Measurements from ENCODE around the gene FDX2. TPM values are rescaled to one million over a fixed set of nuclear protein-coding genes. Genes with fewer than 3 reads are reported as not detected.

The FDX2 gene
- total RNA-seq, 1 donor from 2014 or later: 27.4 TPM

DNA sequence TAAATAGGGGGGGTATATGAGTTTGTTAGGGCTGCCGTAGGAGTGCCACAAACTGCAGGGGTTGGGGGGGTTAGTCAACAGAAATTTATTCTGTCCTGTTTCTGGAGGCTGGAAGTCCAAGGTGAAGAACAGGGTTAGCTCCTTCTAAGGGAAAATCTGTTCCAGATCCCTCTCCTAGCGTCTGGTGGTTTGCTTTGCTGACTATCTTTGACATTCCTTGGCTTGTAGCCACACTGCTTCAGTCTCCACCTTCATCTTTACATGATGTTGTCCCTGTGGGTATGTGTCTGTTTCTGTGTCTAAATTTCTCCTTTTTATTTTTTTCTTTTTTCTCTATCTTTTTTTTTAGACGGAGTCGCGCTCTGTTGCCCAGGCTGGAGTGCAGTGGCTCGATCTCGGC is 53.0 kb downstream of the FDX2 start:
- H3K27ac Mint-ChIP-seq (ENCODE audit: unreplicated experiment): no peak overlapping the region
- peaks cover 3% of the 10 kb centered on the region for H3K36me3 Mint-ChIP-seq (ENCODE audit: unreplicated experiment)
- no peak for DNase-seq (ENCODE audit: extremely low spot score, unreplicated experiment)
- H3K4me1 Mint-ChIP-seq (ENCODE audit: unreplicated experiment): no peaks in the 10 kb centered on the region
- H3K27me3 Mint-ChIP-seq (ENCODE audit: unreplicated experiment): no peaks in the 10 kb centered on the region
- TF ChIP-seq, protein P1, sequence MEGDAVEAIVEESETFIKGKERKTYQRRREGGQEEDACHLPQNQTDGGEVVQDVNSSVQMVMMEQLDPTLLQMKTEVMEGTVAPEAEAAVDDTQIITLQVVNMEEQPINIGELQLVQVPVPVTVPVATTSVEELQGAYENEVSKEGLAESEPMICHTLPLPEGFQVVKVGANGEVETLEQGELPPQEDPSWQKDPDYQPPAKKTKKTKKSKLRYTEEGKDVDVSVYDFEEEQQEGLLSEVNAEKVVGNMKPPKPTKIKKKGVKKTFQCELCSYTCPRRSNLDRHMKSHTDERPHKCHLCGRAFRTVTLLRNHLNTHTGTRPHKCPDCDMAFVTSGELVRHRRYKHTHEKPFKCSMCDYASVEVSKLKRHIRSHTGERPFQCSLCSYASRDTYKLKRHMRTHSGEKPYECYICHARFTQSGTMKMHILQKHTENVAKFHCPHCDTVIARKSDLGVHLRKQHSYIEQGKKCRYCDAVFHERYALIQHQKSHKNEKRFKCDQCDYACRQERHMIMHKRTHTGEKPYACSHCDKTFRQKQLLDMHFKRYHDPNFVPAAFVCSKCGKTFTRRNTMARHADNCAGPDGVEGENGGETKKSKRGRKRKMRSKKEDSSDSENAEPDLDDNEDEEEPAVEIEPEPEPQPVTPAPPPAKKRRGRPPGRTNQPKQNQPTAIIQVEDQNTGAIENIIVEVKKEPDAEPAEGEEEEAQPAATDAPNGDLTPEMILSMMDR (IDR thresholded peaks at IDR 0.05): no peak
- no peak overlapping the region for H3K4me3 Mint-ChIP-seq (ENCODE audit: unreplicated experiment)
- no peaks in the 10 kb centered on the region for H3K9me3 Mint-ChIP-seq (ENCODE audit: unreplicated experiment)

- no peak overlapping the region for H3K4me3 Mint-ChIP-seq (ENCODE audit: unreplicated experiment)
- TF ChIP-seq, protein P1 (IDR thresholded peaks at IDR 0.05): no peak
- H3K36me3 Mint-ChIP-seq (ENCODE audit: unreplicated experiment): peaks cover 14% of the 10 kb centered on the region
- H3K9me3 Mint-ChIP-seq (ENCODE audit: unreplicated experiment): no peaks in the 10 kb centered on the region
- H3K4me1 Mint-ChIP-seq (ENCODE audit: unreplicated experiment): no peaks in the 10 kb centered on the region
- H3K27me3 Mint-ChIP-seq (ENCODE audit: unreplicated experiment): no peaks in the 10 kb centered on the region
- no peak overlapping the region for H3K27ac Mint-ChIP-seq (ENCODE audit: unreplicated experiment)
- DNase-seq (ENCODE audit: extremely low spot score, unreplicated experiment): no peak
Observed at GRCh38 chr19:10260141-10260584, 55.7 kb downstream of the FDX2 start.

Other genes starting within 250 kb of the FDX2 start
- gene SHFL, start 229.7 kb downstream of the FDX2 start, total RNA-seq: 35.9 and 38.7 TPM in 2 replicates
- 0.18 and 0.21 TPM in 2 replicates for gene ANGPTL6, start 213.3 kb downstream of the FDX2 start, total RNA-seq
- gene PPAN, start 209.7 kb downstream of the FDX2 start, total RNA-seq: 34.4 and 40.9 TPM in 2 replicates
- gene P2RY11, start 204.3 kb downstream of the FDX2 start, total RNA-seq: 11.8 and 15.7 TPM in 2 replicates
- 209 and 217 TPM in 2 replicates for gene EIF3G, start 196.1 kb downstream of the FDX2 start, total RNA-seq
- 82.3 and 87.2 TPM in 2 replicates for gene DNMT1, start 121.1 kb downstream of the FDX2 start, total RNA-seq
- gene S1PR2, start 84.7 kb downstream of the FDX2 start, total RNA-seq: 21.8 and 23.6 TPM in 2 replicates
- 53.4 and 57.0 TPM in 2 replicates for gene MRPL4, start 63.8 kb downstream of the FDX2 start, total RNA-seq
- gene ICAM1, start 44.9 kb downstream of the FDX2 start, total RNA-seq: 31.8 and 35.5 TPM in 2 replicates
- not detected in 2 replicates for gene ICAM4, start 29.1 kb downstream of the FDX2 start, total RNA-seq
- 1.7 and 2.0 TPM in 2 replicates for gene ICAM5, start 26.1 kb downstream of the FDX2 start, total RNA-seq
- 6.8 and 7.6 TPM in 2 replicates for gene ZGLP1, start 6.2 kb downstream of the FDX2 start, total RNA-seq
- 36.8 and 45.8 TPM in 2 replicates for gene RAVER1, start 17.5 kb upstream of the FDX2 start, total RNA-seq
- gene ICAM3, start 23.6 kb upstream of the FDX2 start, total RNA-seq: 7.2 and 9.8 TPM in 2 replicates
- gene TYK2, start 64.6 kb upstream of the FDX2 start, total RNA-seq: 117 and 136 TPM in 2 replicates
- gene CDC37, start 87.5 kb upstream of the FDX2 start, total RNA-seq: 143 and 148 TPM in 2 replicates
- 12.4 and 12.7 TPM in 2 replicates for gene PDE4A, start 104.5 kb upstream of the FDX2 start, total RNA-seq
- gene KEAP1, start 187.3 kb upstream of the FDX2 start, total RNA-seq: 80.1 and 80.9 TPM in 2 replicates
- 0.83 and 1.8 TPM in 2 replicates for gene S1PR5, start 201.4 kb upstream of the FDX2 start, total RNA-seq
- gene ATG4D, start 227.9 kb upstream of the FDX2 start, total RNA-seq: 28.7 and 30.9 TPM in 2 replicates
- gene KRI1, start 250.0 kb upstream of the FDX2 start, total RNA-seq: 29.0 and 29.3 TPM in 2 replicates